ENCODE results near the gene CMSS1. TPM values are rescaled to one million over a fixed set of nuclear protein-coding genes. Genes with fewer than 3 reads are reported as not detected.

CMSS1 gene
- total and polyA plus RNA-seq, 8 donors: 2.7 to 33.3 (median 22.1) TPM

GRCh38 chr3:100073049-100073713, 255.5 kb downstream of the CMSS1 start:
- no peaks in the 10 kb centered on the region for H3K36me3 ChIP-seq
- no peaks in the 10 kb centered on the region for H3K27me3 ChIP-seq
- H3K27ac ChIP-seq: peak overlapping the region in 4 of 5 donors; percentile 17 to 72 (median 60)
- WGBS, 5 donors: 60 to 78% (median 69%) methylated on average over 1 of the region's 1 CpG
- TF ChIP-seq EP300 (IDR thresholded peaks at IDR 0.05) (no peak), POLR2A (IDR thresholded peaks at IDR 0.05) (no peak), CTCF (IDR thresholded peaks at IDR 0.05) (no peak), POLR2AphosphoS5 (IDR thresholded peaks at IDR 0.05) (no peak)
- H3K9me3 ChIP-seq: no peaks in the 10 kb centered on the region
- intact Hi-C loops (cut with DNase I; ENCODE audit: low total_unique reads): loop anchor here (10.0 kb wide), 1 partner anchor 238 kb away; no protein-coding TSS in a partner anchor
- no peak for DNase-seq
- H3K4me3 ChIP-seq: no peak overlapping the region
- peaks cover 20 to 70% (median 30%) of the 10 kb centered on the region in 4 donors for H3K4me1 ChIP-seq

GRCh38 chr3:100073714-100074307, 256.1 kb downstream of the CMSS1 start:
- 51 to 72% (median 67%) methylated on average over 10 of the region's 10 CpGs for WGBS, 5 donors
- TF ChIP-seq EP300 (IDR thresholded peaks at IDR 0.05) (no peak), POLR2A (IDR thresholded peaks at IDR 0.05) (no peak), POLR2AphosphoS5 (IDR thresholded peaks at IDR 0.05) (peak in 2 of 3 donors; percentile 6 to 26)
- H3K27ac ChIP-seq: peak overlapping the region in 4 of 5 donors; percentile 17 to 72 (median 60)
- intact Hi-C loops (cut with DNase I; ENCODE audit: low total_unique reads): loop anchor here (10.0 kb wide), 1 partner anchor 239 kb away; no protein-coding TSS in a partner anchor
- no peaks in the 10 kb centered on the region for H3K27me3 ChIP-seq
- H3K4me3 ChIP-seq: peak overlapping the region in 1 of 4 donors; percentile 10
- no peaks in the 10 kb centered on the region for H3K36me3 ChIP-seq
- peak in 1 of 2 donors; percentile 82 for DNase-seq
- H3K9me3 ChIP-seq: no peaks in the 10 kb centered on the region
- H3K4me1 ChIP-seq: peaks cover 20 to 67% (median 30%) of the 10 kb centered on the region in 4 donors

GRCh38 chr3:100075196-100075595, 257.5 kb downstream of the CMSS1 start:
- intact Hi-C loops (cut with DNase I; ENCODE audit: low total_unique reads): loop anchor here (10.0 kb wide), 1 partner anchor 240 kb away; no protein-coding TSS in a partner anchor
- no peak overlapping the region for H3K4me3 ChIP-seq
- no peaks in the 10 kb centered on the region for H3K36me3 ChIP-seq
- WGBS, 5 donors: 91 to 95% (median 92%) methylated on average over 4 of the region's 4 CpGs
- H3K27ac ChIP-seq: peak overlapping the region in 1 of 5 donors; percentile 57
- H3K27me3 ChIP-seq: no peaks in the 10 kb centered on the region
- H3K9me3 ChIP-seq: no peaks in the 10 kb centered on the region
- peaks cover 15 to 61% (median 26%) of the 10 kb centered on the region in 4 donors for H3K4me1 ChIP-seq
- no peak for DNase-seq
- TF ChIP-seq EP300 (IDR thresholded peaks at IDR 0.05): no peak
- no peak for TF ChIP-seq POLR2A (IDR thresholded peaks at IDR 0.05)
- no peak for TF ChIP-seq CTCF (IDR thresholded peaks at IDR 0.05)
- no peak for TF ChIP-seq POLR2AphosphoS5 (IDR thresholded peaks at IDR 0.05)

GRCh38 chr3:100075851-100076730, 258.4 kb downstream of the CMSS1 start:
- Histone ChIP-seq H3K4me3 (no peak overlapping the region), H3K4me1 (peaks cover 15 to 66% (median 31%) of the 10 kb centered on the region in 4 donors), H3K27me3 (no peaks in the 10 kb centered on the region), H3K27ac (peak overlapping the region in 1 of 5 donors; percentile 57), H3K9me3 (no peaks in the 10 kb centered on the region), H3K36me3 (no peaks in the 10 kb centered on the region)
- TF ChIP-seq CTCF (IDR thresholded peaks at IDR 0.05) (no peak), EP300 (IDR thresholded peaks at IDR 0.05) (no peak), POLR2AphosphoS5 (IDR thresholded peaks at IDR 0.05) (no peak)
- WGBS, 5 donors: 39 to 53% (median 51%) methylated on average over 4 of the region's 4 CpGs
- intact Hi-C loops (cut with DNase I; ENCODE audit: low total_unique reads): loop anchor here (10.0 kb wide), 1 partner anchor 241 kb away; no protein-coding TSS in a partner anchor
- no peak for DNase-seq
